Mesenchymal stem cell (in vitro differentiated cells and primary cell): ENCODE measurements around the gene KLHL40.

Source experiments
- DNase-seq: peaks from one replicate; pipeline ENCODE4 v3.0.0-alpha.2; 2013
- H2AFZ ChIP-seq: one replicate; pipeline ENCODE4 v1.6.1; 2013; ENCODE audit warnings: low read depth, mild to moderate bottlenecking, control low read depth, inconsistent platforms, low read length, moderate library complexity
- H2AK5ac ChIP-seq: 2 replicates; pipeline ENCODE4 v1.6.1; 2013; ENCODE audit warnings: low read length, moderate library complexity, mild to moderate bottlenecking, inconsistent platforms; ENCODE audit not compliant: severe bottlenecking
- H2BK120ac ChIP-seq: one replicate; pipeline ENCODE4 v1.6.1; 2013; ENCODE audit warnings: low read depth, mild to moderate bottlenecking, inconsistent platforms, low read length, moderate library complexity
- H2BK12ac ChIP-seq, 2 experiments: one replicate each; pipeline ENCODE4 v1.6.1; 2013; ENCODE audit warnings: inconsistent platforms in 2 of 2, low read length in 2 of 2, mild to moderate bottlenecking in 2 of 2, moderate library complexity in 2 of 2, control low read depth in 1 of 2
- H2BK15ac ChIP-seq: one replicate; pipeline ENCODE4 v1.6.1; 2013; ENCODE audit warnings: mild to moderate bottlenecking, low read depth, inconsistent platforms; ENCODE audit not compliant: poor library complexity, severe bottlenecking
- H2BK5ac ChIP-seq: 2 replicates; pipeline ENCODE4 v1.6.1; 2013; ENCODE audit warnings: low read depth, mild to moderate bottlenecking, low read length, control low read depth, inconsistent platforms; ENCODE audit not compliant: poor library complexity, severe bottlenecking
- H3K14ac ChIP-seq, 2 experiments: one replicate each; pipeline ENCODE4 v1.6.1; 2013; ENCODE audit warnings: inconsistent platforms in 2 of 2, low read length in 2 of 2, control low read depth in 1 of 2, mild to moderate bottlenecking in 1 of 2, moderate library complexity in 1 of 2
- H3K18ac ChIP-seq, 2 experiments: one replicate each; pipeline ENCODE4 v1.6.1; 2013; ENCODE audit warnings: inconsistent platforms in 2 of 2, low read length in 2 of 2, control low read depth in 1 of 2, low read depth in 1 of 2, mild to moderate bottlenecking in 1 of 2
- H3K23ac ChIP-seq, 2 experiments: one replicate each; pipeline ENCODE4 v1.6.1; 2013; ENCODE audit warnings: inconsistent platforms in 2 of 2, low read length in 2 of 2, mild to moderate bottlenecking in 2 of 2, moderate library complexity in 2 of 2, control low read depth in 1 of 2
- H3K27ac ChIP-seq: 2 replicates; pipeline ENCODE4 v1.5.1; 2013; ENCODE audit warnings: mild to moderate bottlenecking, moderate library complexity, low read length, control low read depth, inconsistent platforms; ENCODE audit not compliant: poor library complexity, severe bottlenecking
- H3K27me3 ChIP-seq, 2 experiments: 2 replicates each; pipeline versions ENCODE4 v1.6.1 to v1.7.0; 2013; ENCODE audit warnings: low read length in 2 of 2, mild to moderate bottlenecking in 2 of 2, moderate library complexity in 2 of 2, control low read depth in 1 of 2, inconsistent platforms in 1 of 2; ENCODE audit not compliant: control insufficient read depth in 1 of 2, insufficient read depth in 1 of 2
- H3K36me3 ChIP-seq, 2 experiments: 2 replicates each; pipeline versions ENCODE4 v1.6.1 to v1.7.0; 2013; ENCODE audit warnings: low read length in 2 of 2, control low read depth in 1 of 2, inconsistent platforms in 1 of 2, low read depth in 1 of 2, mild to moderate bottlenecking in 1 of 2; ENCODE audit not compliant: insufficient read depth in 2 of 2, control insufficient read depth in 1 of 2
- H3K4ac ChIP-seq, 2 experiments: one replicate each; pipeline ENCODE4 v1.6.1; 2013; ENCODE audit warnings: inconsistent platforms in 2 of 2, low read length in 2 of 2, mild to moderate bottlenecking in 2 of 2, moderate library complexity in 2 of 2, control low read depth in 1 of 2, low read depth in 1 of 2
- H3K4me1 ChIP-seq: 2 replicates; pipeline ENCODE4 v1.6.1; 2013; ENCODE audit warnings: low read depth, low read length, control low read depth; ENCODE audit not compliant: control insufficient read depth, insufficient read depth
- H3K4me2 ChIP-seq: 2 replicates; pipeline ENCODE4 v1.6.1; 2013; ENCODE audit warnings: low read length, mild to moderate bottlenecking, inconsistent platforms; ENCODE audit not compliant: poor library complexity, severe bottlenecking
- H3K4me3 ChIP-seq, 2 experiments: 2 replicates each; pipeline versions ENCODE4 v1.5.1 to v1.7.0; 2013; ENCODE audit warnings: low read length in 2 of 2, mild to moderate bottlenecking in 2 of 2, control low read depth in 1 of 2, low read depth in 1 of 2; ENCODE audit not compliant: insufficient read depth in 1 of 2
- H3K79me1 ChIP-seq: replicated peaks from 2 replicates; pipeline ENCODE4 v1.6.1; 2013; ENCODE audit warnings: mild to moderate bottlenecking, control low read depth, low read length, inconsistent platforms; ENCODE audit not compliant: poor library complexity, severe bottlenecking
- H3K9ac ChIP-seq: 2 replicates; pipeline ENCODE4 v1.7.0; 2013; ENCODE audit warnings: mild to moderate bottlenecking, low read length, moderate library complexity
- H3K9me3 ChIP-seq: 2 replicates; pipeline ENCODE4 v1.7.0; 2013; ENCODE audit warnings: mild to moderate bottlenecking, low read length; ENCODE audit not compliant: control insufficient read depth
- H4K8ac ChIP-seq: one replicate; pipeline ENCODE4 v1.6.1; 2013; ENCODE audit warnings: inconsistent platforms, mild to moderate bottlenecking, low read length, moderate library complexity
- H4K91ac ChIP-seq: one replicate; pipeline ENCODE4 v1.6.1; 2013; ENCODE audit warnings: mild to moderate bottlenecking, low read length, inconsistent platforms
- WGBS: methylation state at CpG from one replicate; pipeline ENCODE4 v1.1.7; 2013; ENCODE audit warnings: mixed read lengths; 5-methylcytosine and 5-hydroxymethylcytosine counted together

The KLHL40 gene

GRCh38 chr3:42712344-42712648, 27.0 kb downstream of the KLHL40 start:
- Histone ChIP-seq H3K4me2 (no peak overlapping the region), H3K27me3 (peaks cover 32 to 49% of the 10 kb centered on the region in 2 experiments), H3K9ac (no peak overlapping the region), H4K91ac (no peak overlapping the region), H2BK12ac (no peak overlapping the region), H3K36me3 (no peaks in the 10 kb centered on the region), H3K23ac (no peak overlapping the region), H3K4me1 (no peaks in the 10 kb centered on the region), H2BK120ac (no peak overlapping the region), H4K8ac (no peak overlapping the region), H2BK15ac (no peak overlapping the region), H3K14ac (no peak overlapping the region), H3K4ac (no peak overlapping the region), H2BK5ac (no peak overlapping the region), H3K79me1 (no peaks in the 10 kb centered on the region), H3K18ac (no peak overlapping the region), H3K27ac (no peak overlapping the region), H2AFZ (no peak overlapping the region), H3K9me3 (no peaks in the 10 kb centered on the region), H2AK5ac (no peak overlapping the region), H3K4me3 (no peak overlapping the region)
- WGBS = 80% methylated on average over 3 of the region's 4 CpGs
- no peak for DNase-seq

DNA sequence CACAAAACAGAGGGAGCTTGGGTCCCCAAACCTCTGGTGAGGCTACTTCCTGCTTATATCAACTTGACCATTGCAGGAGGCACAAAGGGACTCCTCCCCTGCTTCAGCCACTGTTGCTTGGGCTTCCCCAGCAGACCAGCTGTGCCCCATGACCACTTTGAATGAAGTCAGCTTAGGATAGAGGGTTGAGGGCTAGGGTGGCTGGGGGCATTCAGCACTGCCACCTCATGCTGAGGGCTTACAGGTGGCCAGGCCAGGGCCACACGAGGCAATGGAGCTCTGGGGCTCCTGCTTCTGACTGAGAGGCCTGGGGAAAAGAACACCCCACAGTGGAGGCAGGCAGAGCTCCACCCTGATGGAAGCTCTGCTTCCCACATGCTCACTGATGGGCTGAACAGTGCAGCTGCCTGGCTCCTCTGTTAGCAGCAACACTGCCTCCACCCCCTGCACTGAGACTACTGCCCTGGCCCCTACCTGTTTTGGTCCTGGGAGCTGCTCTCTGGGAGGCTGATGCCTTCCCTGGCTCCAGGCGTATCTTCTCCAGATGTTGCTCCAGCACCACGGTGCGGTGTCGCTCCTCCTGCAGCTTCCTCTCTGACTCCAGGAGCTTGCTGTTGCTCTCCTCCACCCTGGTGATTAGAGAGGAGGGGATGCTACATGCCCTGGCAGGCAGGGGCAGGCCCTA, 27.5 kb downstream of the KLHL40 start:
- H4K91ac ChIP-seq = no peak overlapping the region
- no peak overlapping the region for H4K8ac ChIP-seq
- H3K9me3 ChIP-seq = no peaks in the 10 kb centered on the region
- H3K9ac ChIP-seq = no peak overlapping the region
- 79% methylated on average over 5 of the region's 5 CpGs for WGBS
- H3K4me2 ChIP-seq = no peak overlapping the region
- no peaks in the 10 kb centered on the region for H3K4me1 ChIP-seq
- H3K27me3 ChIP-seq = peaks cover 27 to 44% of the 10 kb centered on the region in 2 experiments
- H3K18ac ChIP-seq = no peak overlapping the region
- no peaks in the 10 kb centered on the region for H3K79me1 ChIP-seq
- H3K4me3 ChIP-seq = peak overlapping the region in 1 of 2 experiments; percentile 28
- no peak overlapping the region for H3K23ac ChIP-seq
- H2BK5ac ChIP-seq = no peak overlapping the region
- no peak overlapping the region for H2BK15ac ChIP-seq
- no peak overlapping the region for H2BK12ac ChIP-seq
- H2AK5ac ChIP-seq = no peak overlapping the region
- no peaks in the 10 kb centered on the region for H3K36me3 ChIP-seq
- no peak overlapping the region for H3K4ac ChIP-seq
- H2AFZ ChIP-seq = no peak overlapping the region
- H2BK120ac ChIP-seq = no peak overlapping the region
- H3K14ac ChIP-seq = no peak overlapping the region
- no peak for DNase-seq
- no peak overlapping the region for H3K27ac ChIP-seq

DNA sequence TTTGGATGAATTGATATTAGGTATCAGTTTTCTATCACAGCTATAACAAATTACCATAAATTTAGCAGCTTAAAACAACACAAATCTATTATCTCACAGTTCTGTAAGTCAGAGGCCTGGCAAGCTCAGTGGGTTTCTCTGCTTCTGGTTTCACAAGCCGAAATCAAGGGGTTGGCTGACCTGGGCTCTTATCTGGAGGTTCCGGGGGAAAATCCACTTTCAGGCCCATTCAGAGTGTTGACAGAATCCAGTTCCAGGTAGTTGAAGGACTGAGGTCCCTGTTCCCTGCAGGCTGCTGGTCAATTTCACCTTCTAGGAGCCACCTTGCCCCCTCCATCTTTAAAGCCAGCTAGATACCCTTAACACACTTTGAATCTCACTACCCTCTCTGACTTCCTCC, 28.4 kb downstream of the KLHL40 start:
- 89% methylated on average over 2 of the region's 2 CpGs for WGBS

DNA sequence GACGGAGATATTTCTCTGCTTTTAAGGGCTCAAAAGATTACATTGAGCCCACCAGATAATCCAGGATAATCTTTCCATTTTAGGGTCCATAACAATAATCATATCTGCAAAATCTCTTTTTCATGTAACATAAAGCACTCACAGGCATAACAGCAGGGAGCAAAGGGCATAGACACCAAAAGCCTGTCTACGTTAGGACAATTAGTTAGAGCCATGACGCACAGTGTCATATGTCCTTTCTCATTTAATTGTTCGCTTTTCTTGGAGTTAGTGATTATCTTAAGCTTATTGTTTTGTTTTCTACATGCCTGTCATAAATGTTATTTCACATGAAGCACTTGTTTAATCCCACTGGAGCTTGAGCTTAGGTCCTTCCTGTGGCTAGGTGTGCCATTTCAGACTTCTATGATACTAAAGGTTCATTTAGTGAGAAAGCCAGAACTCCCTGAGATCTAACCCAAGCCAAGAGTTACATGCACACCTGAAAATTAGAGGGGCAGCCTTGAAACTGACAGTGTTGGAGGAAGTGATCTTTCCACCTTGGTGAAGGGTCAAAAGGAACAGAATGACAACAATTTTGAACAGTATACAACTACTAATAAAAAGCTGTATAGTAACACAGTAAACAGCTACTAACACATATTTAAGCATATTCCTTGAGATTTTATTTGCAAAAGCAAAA, 29.0 kb downstream of the KLHL40 start:
- H3K14ac ChIP-seq = no peak overlapping the region
- H3K4me2 ChIP-seq = no peak overlapping the region
- DNase-seq = no peak
- H2BK15ac ChIP-seq = no peak overlapping the region
- no peak overlapping the region for H3K27ac ChIP-seq
- no peak overlapping the region for H2AFZ ChIP-seq
- H3K79me1 ChIP-seq = no peaks in the 10 kb centered on the region
- no peaks in the 10 kb centered on the region for H3K4me1 ChIP-seq
- no peak overlapping the region for H2AK5ac ChIP-seq
- H3K4ac ChIP-seq = no peak overlapping the region
- H3K27me3 ChIP-seq = peaks cover 31 to 34% of the 10 kb centered on the region in 2 experiments
- no peak overlapping the region for H2BK120ac ChIP-seq
- H3K9me3 ChIP-seq = no peaks in the 10 kb centered on the region
- WGBS = 78% methylated on average over 3 of the region's 4 CpGs
- H4K8ac ChIP-seq = no peak overlapping the region
- no peak overlapping the region for H2BK5ac ChIP-seq
- no peak overlapping the region for H3K4me3 ChIP-seq
- no peak overlapping the region for H3K23ac ChIP-seq
- no peak overlapping the region for H3K18ac ChIP-seq
- no peak overlapping the region for H2BK12ac ChIP-seq
- H4K91ac ChIP-seq = no peak overlapping the region
- H3K36me3 ChIP-seq = no peaks in the 10 kb centered on the region
- H3K9ac ChIP-seq = no peak overlapping the region

More for the DNA sequence above, 28.4 kb downstream of the KLHL40 start:
- Histone ChIP-seq H2BK12ac (no peak overlapping the region), H3K23ac (no peak overlapping the region), H2AK5ac (no peak overlapping the region), H2BK120ac (no peak overlapping the region), H4K8ac (no peak overlapping the region), H4K91ac (no peak overlapping the region), H2BK15ac (no peak overlapping the region), H3K9ac (no peak overlapping the region), H3K27ac (no peak overlapping the region), H3K14ac (no peak overlapping the region), H2AFZ (no peak overlapping the region), H3K79me1 (no peaks in the 10 kb centered on the region), H3K36me3 (no peaks in the 10 kb centered on the region), H3K9me3 (no peaks in the 10 kb centered on the region), H3K4me3 (no peak overlapping the region), H3K18ac (no peak overlapping the region), H2BK5ac (no peak overlapping the region), H3K27me3 (peaks cover 29 to 36% of the 10 kb centered on the region in 2 experiments), H3K4ac (no peak overlapping the region), H3K4me2 (no peak overlapping the region), H3K4me1 (no peaks in the 10 kb centered on the region)
- no peak for DNase-seq
